ENCODE measurements around the gene PLEKHJ1. TPM values are rescaled to one million over a fixed set of nuclear protein-coding genes. Genes with fewer than 3 reads are reported as not detected.
"Not testable (repeated sequence)": the region's sequence is repeated elsewhere in the genome, so short reads cannot be mapped to it uniquely, and the experiment has no call there.

PLEKHJ1 gene
- polyA plus RNA-seq, 1 donor, result 115 TPM

GRCh38 chr19:2207991-2208860 lies 27.9 kb downstream of the PLEKHJ1 start:
- peak; percentile 68 to 74 for DNase-seq
- WGBS (ENCODE audit: insufficient coverage, low lambda C conversion rate), result 94% methylated on average over 2 of the region's 36 CpGs
- no peak overlapping the region for H3K27ac ChIP-seq (ENCODE audit: low read length)
- H3K9me3 ChIP-seq (ENCODE audit: control insufficient read depth, low read depth, low read length), result peaks cover 2% of the 10 kb centered on the region
- H3K27me3 ChIP-seq (ENCODE audit: control insufficient read depth, insufficient read depth, low read length), result no peaks in the 10 kb centered on the region
- H3K36me3 ChIP-seq (ENCODE audit: control insufficient read depth, insufficient read depth, low read length), result peaks cover 62% of the 10 kb centered on the region
- H3K4me1 ChIP-seq (ENCODE audit: control insufficient read depth, insufficient read depth, low read length), result peaks cover 38% of the 10 kb centered on the region
- no peak overlapping the region for H3K4me3 ChIP-seq (ENCODE audit: low read length)

GRCh38 chr19:2207008-2207407 lies 29.1 kb downstream of the PLEKHJ1 start:
- peaks cover 64% of the 10 kb centered on the region for H3K36me3 ChIP-seq (ENCODE audit: control insufficient read depth, insufficient read depth, low read length)
- no CpG with 5 or more reads among the region's 15 CpGs for WGBS (ENCODE audit: insufficient coverage, low lambda C conversion rate)

DNA sequence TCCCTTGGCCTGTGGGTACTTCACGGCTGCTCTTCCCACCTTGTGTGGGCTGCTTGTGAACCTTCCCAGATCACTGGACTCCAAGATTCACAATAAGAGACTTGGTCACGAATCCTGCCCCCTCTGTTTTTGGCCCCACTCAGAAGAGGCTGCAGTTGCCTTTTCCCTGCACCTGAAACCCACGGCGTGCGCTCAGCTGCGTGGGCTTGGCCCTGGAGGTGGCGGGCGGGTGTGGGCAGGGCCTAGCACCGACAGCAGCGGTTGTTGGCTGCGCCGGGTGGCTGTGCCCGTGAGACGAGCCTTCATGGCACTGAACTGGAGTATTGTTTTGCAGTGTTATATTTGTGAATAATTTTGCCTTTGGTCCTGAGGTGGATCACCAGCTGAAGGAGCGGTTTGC lies 33.8 kb downstream of the PLEKHJ1 start:
- DNase-seq, result no peak
- Histone ChIP-seq H3K4me1 (ENCODE audit: control insufficient read depth, insufficient read depth, low read length) (peaks cover 10% of the 10 kb centered on the region), H3K27me3 (ENCODE audit: control insufficient read depth, insufficient read depth, low read length) (no peaks in the 10 kb centered on the region), H3K4me3 (ENCODE audit: low read length) (no peak overlapping the region), H3K36me3 (ENCODE audit: control insufficient read depth, insufficient read depth, low read length) (peaks cover 47% of the 10 kb centered on the region), H3K9me3 (ENCODE audit: control insufficient read depth, low read depth, low read length) (no peaks in the 10 kb centered on the region), H3K27ac (ENCODE audit: low read length) (no peak overlapping the region)
- no CpG with 5 or more reads among the region's 15 CpGs for WGBS (ENCODE audit: insufficient coverage, low lambda C conversion rate)

More at GRCh38 chr19:2207008-2207407, 29.1 kb downstream of the PLEKHJ1 start:
- Histone ChIP-seq H3K4me3 (ENCODE audit: low read length) (no peak overlapping the region), H3K27me3 (ENCODE audit: control insufficient read depth, insufficient read depth, low read length) (no peaks in the 10 kb centered on the region), H3K9me3 (ENCODE audit: control insufficient read depth, low read depth, low read length) (peaks cover 2% of the 10 kb centered on the region), H3K27ac (ENCODE audit: low read length) (no peak overlapping the region), H3K4me1 (ENCODE audit: control insufficient read depth, insufficient read depth, low read length) (peaks cover 26% of the 10 kb centered on the region)
- no peak for DNase-seq

GRCh38 chr19:2201473-2202148 lies 34.5 kb downstream of the PLEKHJ1 start:
- no peak overlapping the region for H3K27ac ChIP-seq (ENCODE audit: low read length)
- no peak for DNase-seq
- no CpG with 5 or more reads among the region's 21 CpGs for WGBS (ENCODE audit: insufficient coverage, low lambda C conversion rate)
- no peaks in the 10 kb centered on the region for H3K27me3 ChIP-seq (ENCODE audit: control insufficient read depth, insufficient read depth, low read length)
- peaks cover 10% of the 10 kb centered on the region for H3K4me1 ChIP-seq (ENCODE audit: control insufficient read depth, insufficient read depth, low read length)
- no peaks in the 10 kb centered on the region for H3K9me3 ChIP-seq (ENCODE audit: control insufficient read depth, low read depth, low read length)
- no peak overlapping the region for H3K4me3 ChIP-seq (ENCODE audit: low read length)
- H3K36me3 ChIP-seq (ENCODE audit: control insufficient read depth, insufficient read depth, low read length), result peaks cover 43% of the 10 kb centered on the region

- H3K27ac ChIP-seq (ENCODE audit: low read length); H3K4me3 ChIP-seq (ENCODE audit: low read length); DNase-seq; H3K9me3 ChIP-seq (ENCODE audit: control insufficient read depth, low read depth, low read length); H3K27me3 ChIP-seq (ENCODE audit: control insufficient read depth, insufficient read depth, low read length): not testable (repeated sequence)
- H3K4me1 ChIP-seq (ENCODE audit: control insufficient read depth, insufficient read depth, low read length), result peaks cover 10% of the 10 kb centered on the region
- over 99% methylated on average over 25 of the region's 50 CpGs for WGBS (ENCODE audit: insufficient coverage, low lambda C conversion rate)
- peaks cover 46% of the 10 kb centered on the region for H3K36me3 ChIP-seq (ENCODE audit: control insufficient read depth, insufficient read depth, low read length)
Measured at GRCh38 chr19:2200624-2201294, 35.4 kb downstream of the PLEKHJ1 start.

- WGBS (ENCODE audit: insufficient coverage, low lambda C conversion rate), result no CpG with 5 or more reads among the region's 37 CpGs
- Histone ChIP-seq H3K4me3 (ENCODE audit: low read length) (no peak overlapping the region), H3K27ac (ENCODE audit: low read length) (no peak overlapping the region), H3K4me1 (ENCODE audit: control insufficient read depth, insufficient read depth, low read length) (peaks cover 10% of the 10 kb centered on the region), H3K9me3 (ENCODE audit: control insufficient read depth, low read depth, low read length) (no peaks in the 10 kb centered on the region), H3K36me3 (ENCODE audit: control insufficient read depth, insufficient read depth, low read length) (peaks cover 53% of the 10 kb centered on the region), H3K27me3 (ENCODE audit: control insufficient read depth, insufficient read depth, low read length) (no peaks in the 10 kb centered on the region)
- no peak for DNase-seq
Measured at GRCh38 chr19:2199861-2200623, 36.1 kb downstream of the PLEKHJ1 start.

DNA sequence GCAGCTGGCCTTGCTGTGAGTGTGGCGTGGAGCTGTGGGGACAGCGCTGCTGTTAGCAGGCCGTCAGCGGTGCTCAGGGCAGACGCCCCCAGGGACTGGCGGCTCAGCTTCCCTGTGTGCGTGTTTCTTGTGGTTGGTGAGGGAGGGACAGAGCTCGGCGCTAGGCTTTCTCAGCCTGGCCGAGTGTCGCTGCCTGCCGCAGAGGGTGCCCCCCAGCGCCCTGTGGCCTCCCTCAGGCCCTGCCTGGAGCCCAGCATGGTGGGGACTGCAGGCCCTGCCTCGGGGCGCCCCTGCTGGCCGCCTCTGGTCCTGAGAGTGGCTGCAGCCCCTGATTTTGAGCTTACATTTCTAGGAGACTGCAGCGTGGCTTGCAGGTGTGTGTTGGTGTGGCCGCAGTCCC lies 36.9 kb downstream of the PLEKHJ1 start:
- peaks cover 61% of the 10 kb centered on the region for H3K36me3 ChIP-seq (ENCODE audit: control insufficient read depth, insufficient read depth, low read length)
- peaks cover 6% of the 10 kb centered on the region for H3K4me1 ChIP-seq (ENCODE audit: control insufficient read depth, insufficient read depth, low read length)
- no peaks in the 10 kb centered on the region for H3K27me3 ChIP-seq (ENCODE audit: control insufficient read depth, insufficient read depth, low read length)
- no CpG with 5 or more reads among the region's 18 CpGs for WGBS (ENCODE audit: insufficient coverage, low lambda C conversion rate)
- DNase-seq, result no peak
- no peak overlapping the region for H3K27ac ChIP-seq (ENCODE audit: low read length)
- no peaks in the 10 kb centered on the region for H3K9me3 ChIP-seq (ENCODE audit: control insufficient read depth, low read depth, low read length)
- H3K4me3 ChIP-seq (ENCODE audit: low read length), result no peak overlapping the region

DNA sequence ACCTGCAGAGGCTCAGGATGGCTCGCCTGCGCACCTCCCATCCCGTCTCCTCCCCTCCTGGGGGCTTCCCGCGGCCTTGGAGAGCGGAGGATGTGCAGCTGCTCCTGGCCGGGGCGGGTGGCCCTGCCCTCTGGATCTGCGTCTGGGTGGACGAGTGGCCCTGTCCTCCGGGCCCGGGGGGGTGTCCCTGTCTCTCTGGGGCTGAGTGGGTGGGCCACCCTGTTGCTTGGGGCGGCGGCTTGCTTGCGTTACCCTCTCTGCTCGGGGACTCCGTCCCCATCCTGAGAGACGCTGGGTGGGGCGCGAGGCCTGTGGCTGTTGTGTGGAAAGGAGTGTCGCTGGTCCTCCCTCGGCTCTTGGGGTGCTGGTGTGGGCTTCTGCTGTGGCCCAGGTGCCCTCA lies 37.8 kb downstream of the PLEKHJ1 start:
- no peaks in the 10 kb centered on the region for H3K27me3 ChIP-seq (ENCODE audit: control insufficient read depth, insufficient read depth, low read length)
- no peak overlapping the region for H3K4me3 ChIP-seq (ENCODE audit: low read length)
- no peak overlapping the region for H3K27ac ChIP-seq (ENCODE audit: low read length)
- H3K4me1 ChIP-seq (ENCODE audit: control insufficient read depth, insufficient read depth, low read length), result no peaks in the 10 kb centered on the region
- DNase-seq, result no peak
- H3K36me3 ChIP-seq (ENCODE audit: control insufficient read depth, insufficient read depth, low read length), result peaks cover 60% of the 10 kb centered on the region
- WGBS (ENCODE audit: insufficient coverage, low lambda C conversion rate), result no CpG with 5 or more reads among the region's 22 CpGs
- H3K9me3 ChIP-seq (ENCODE audit: control insufficient read depth, low read depth, low read length), result no peaks in the 10 kb centered on the region

- no peak overlapping the region for H3K4me3 ChIP-seq (ENCODE audit: low read length)
- no peaks in the 10 kb centered on the region for H3K27me3 ChIP-seq (ENCODE audit: control insufficient read depth, insufficient read depth, low read length)
- H3K27ac ChIP-seq (ENCODE audit: low read length), result no peak overlapping the region
- WGBS (ENCODE audit: insufficient coverage, low lambda C conversion rate), result no CpG with 5 or more reads among the region's 15 CpGs
- no peaks in the 10 kb centered on the region for H3K9me3 ChIP-seq (ENCODE audit: control insufficient read depth, low read depth, low read length)
- DNase-seq, result no peak
- peaks cover 3% of the 10 kb centered on the region for H3K4me1 ChIP-seq (ENCODE audit: control insufficient read depth, insufficient read depth, low read length)
- H3K36me3 ChIP-seq (ENCODE audit: control insufficient read depth, insufficient read depth, low read length), result peaks cover 65% of the 10 kb centered on the region
Measured at GRCh38 chr19:2197270-2197669, 38.9 kb downstream of the PLEKHJ1 start.

DNA sequence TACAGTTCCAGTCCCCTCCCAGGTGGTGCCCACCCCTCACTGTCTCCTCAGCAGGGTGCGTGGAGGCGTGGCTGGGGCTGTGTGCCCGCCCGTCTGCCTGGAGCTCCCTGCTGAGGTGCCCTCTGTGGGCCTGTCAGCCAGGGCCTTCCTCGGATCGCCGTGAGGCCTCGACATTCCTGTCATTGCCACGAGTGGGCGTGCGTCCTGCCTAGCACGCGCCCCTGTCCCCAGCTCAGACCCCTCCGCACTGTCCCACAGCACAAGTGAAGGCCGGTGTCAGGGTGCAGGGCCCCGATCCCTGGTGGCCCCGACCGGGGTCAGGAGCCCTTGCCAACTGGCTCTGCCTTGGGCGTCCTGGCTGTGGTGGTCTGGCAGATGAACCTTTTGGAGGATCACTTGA lies 40.2 kb downstream of the PLEKHJ1 start:
- no CpG with 5 or more reads among the region's 19 CpGs for WGBS (ENCODE audit: insufficient coverage, low lambda C conversion rate)
- Histone ChIP-seq H3K27ac (ENCODE audit: low read length) (no peak overlapping the region), H3K27me3 (ENCODE audit: control insufficient read depth, insufficient read depth, low read length) (no peaks in the 10 kb centered on the region), H3K36me3 (ENCODE audit: control insufficient read depth, insufficient read depth, low read length) (peaks cover 63% of the 10 kb centered on the region), H3K9me3 (ENCODE audit: control insufficient read depth, low read depth, low read length) (peaks cover under 1% of the 10 kb centered on the region), H3K4me3 (ENCODE audit: low read length) (no peak overlapping the region), H3K4me1 (ENCODE audit: control insufficient read depth, insufficient read depth, low read length) (peaks cover 16% of the 10 kb centered on the region)
- no peak for DNase-seq

Measured in large intestine (tissue), 3 donors.